GM21381 (cell line): Measurements from ENCODE around the gene OAS3.

Experiments used
- ATAC-seq: cut with Tn5 transposase; IDR thresholded peaks from one replicate; pipeline ENCODE4 v1.9.1; 2021; ENCODE audit warnings: mild to moderate bottlenecking, moderate library complexity; ENCODE audit not compliant: unreplicated experiment

Gene OAS3

DNA sequence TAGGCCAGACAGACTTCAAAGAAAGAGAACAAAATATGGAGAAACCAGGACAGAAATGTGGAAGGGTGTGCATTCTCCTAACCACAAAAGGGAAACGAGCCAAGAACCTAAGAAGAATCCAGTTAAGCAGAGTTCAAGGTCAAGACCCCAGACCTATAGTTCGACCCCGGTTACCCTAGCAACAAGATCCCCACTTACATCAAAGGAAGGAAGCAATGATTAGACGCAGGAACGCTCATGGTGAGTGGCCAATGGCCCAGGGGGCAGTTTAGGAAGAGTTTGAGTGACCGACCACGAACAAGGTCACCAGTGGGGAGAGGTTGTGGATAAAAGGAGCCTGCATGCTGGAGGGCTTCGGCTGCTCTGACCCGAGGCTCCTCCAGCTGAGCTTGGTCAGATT, 76.3 kb downstream of the OAS3 start:
- ATAC-seq, result no peak

DNA sequence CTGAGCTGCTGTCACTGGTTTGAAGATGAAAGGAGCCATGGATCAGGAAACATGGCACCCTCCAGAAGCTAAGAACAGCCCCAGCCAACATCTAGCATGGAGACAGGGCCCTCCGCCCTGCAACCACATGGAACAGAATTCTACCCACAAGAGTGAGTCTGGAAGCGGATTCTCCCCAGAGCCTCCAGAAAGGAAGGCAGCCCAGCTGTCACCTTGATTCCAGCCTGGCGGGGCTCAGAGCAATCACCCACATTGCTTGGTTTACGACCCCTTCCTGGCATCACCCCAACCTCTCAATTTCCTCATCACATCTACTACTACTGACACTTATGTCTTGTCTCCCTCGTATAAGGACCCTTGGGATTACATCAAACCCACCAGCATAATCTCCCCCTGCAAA, 78.5 kb downstream of the OAS3 start:
- ATAC-seq, result no peak

DNA sequence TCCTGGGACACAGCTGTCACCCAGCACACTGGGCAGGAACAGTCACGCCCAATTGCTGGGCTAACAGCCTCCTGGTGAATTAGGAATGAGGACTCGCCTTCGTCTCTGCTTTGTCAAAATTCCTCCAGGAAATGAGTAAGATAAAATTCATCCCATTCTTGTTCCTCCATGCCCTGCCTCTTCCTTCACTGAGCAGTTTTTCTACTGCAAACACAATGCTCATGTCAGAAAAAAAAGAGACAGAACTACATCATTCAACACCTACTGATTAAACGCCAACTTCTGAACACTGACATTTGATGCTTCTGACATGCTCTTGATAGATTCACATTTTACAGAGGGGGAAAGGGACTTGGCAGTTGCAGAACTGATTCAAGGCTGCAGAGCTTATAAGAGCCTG, 80.8 kb downstream of the OAS3 start:
- no peak for ATAC-seq

DNA sequence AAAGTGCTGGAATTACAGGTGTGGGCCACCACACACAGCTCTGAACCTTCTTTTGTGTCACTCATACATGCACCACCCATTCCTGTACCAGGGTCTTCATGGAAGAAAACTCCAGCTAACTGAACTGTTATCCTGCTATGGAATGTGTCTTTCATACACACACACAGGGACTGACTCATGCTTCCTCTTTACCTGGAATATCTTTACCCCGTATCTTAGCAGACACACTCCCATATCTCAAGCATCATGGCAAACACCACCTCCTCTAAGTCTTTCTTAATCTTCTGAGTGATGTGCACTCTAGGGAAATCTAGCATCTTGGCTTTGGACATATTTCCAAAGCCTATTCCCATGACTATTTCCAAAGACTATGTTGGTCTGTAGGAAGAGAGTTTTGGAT, 83.2 kb downstream of the OAS3 start:
- no peak for ATAC-seq
